IMR-90 (cell line): ENCODE results near the gene HPSE2.

Experiments used
- CEBPB ChIP-seq: IDR thresholded peaks from 2 replicates; pipeline ENCODE4 v1.6.1; 2012; ENCODE audit warnings: low read depth, low read length, improper control_type of control experiment
- CTCF ChIP-seq: conservative IDR thresholded peaks from 2 replicates; pipeline ENCODE4 v1.5.1; 2012; ENCODE audit warnings: mild to moderate bottlenecking, low read depth, low read length, improper control_type of control experiment
- ELK1 ChIP-seq: fragments of 150-350 bp; IDR thresholded peaks from 2 replicates; pipeline ENCODE4 v1.6.1; 2016; ENCODE audit warnings: low read depth, mild to moderate bottlenecking, low read length, moderate library complexity, borderline replicate concordance
- MAFK ChIP-seq: IDR thresholded peaks from 2 replicates; pipeline ENCODE4 v1.6.1; 2012; ENCODE audit warnings: low read depth, low read length, improper control_type of control experiment
- MAZ ChIP-seq: IDR thresholded peaks from 2 replicates; pipeline ENCODE4 v1.6.1; 2012; ENCODE audit warnings: low read depth, mild to moderate bottlenecking, low read length, improper control_type of control experiment, moderate library complexity, borderline replicate concordance
- POLR2A ChIP-seq: IDR thresholded peaks from 2 replicates; pipeline ENCODE4 v1.6.1; 2012; ENCODE audit warnings: mild to moderate bottlenecking, low read depth, low read length
- RAD21 ChIP-seq: IDR thresholded peaks from 2 replicates; pipeline ENCODE4 v1.6.1; 2012; ENCODE audit warnings: low read length, improper control_type of control experiment
- RCOR1 ChIP-seq: IDR thresholded peaks from 2 replicates; pipeline ENCODE4 v1.6.1; 2012; ENCODE audit warnings: mild to moderate bottlenecking, low read length, improper control_type of control experiment; ENCODE audit not compliant: insufficient replicate concordance
- RFX5 ChIP-seq: IDR thresholded peaks from 2 replicates; pipeline ENCODE4 v1.8.0; 2012; ENCODE audit warnings: low read depth, mild to moderate bottlenecking, low read length, moderate library complexity
- USF2 ChIP-seq: fragments of 150-350 bp; IDR thresholded peaks from 2 replicates; pipeline ENCODE4 v1.6.1; 2017; ENCODE audit warnings: mild to moderate bottlenecking, antibody characterized with exemption, low read length, low read depth

GRCh38 chr10:98457721-98458120 lies 777.9 kb downstream of the HPSE2 start:
- TF ChIP-seq POLR2A (no peak), CTCF (no peak), RAD21 (no peak), ELK1 (no peak), RFX5 (no peak), RCOR1 (no peak), CEBPB (no peak), MAFK (no peak), MAZ (no peak), USF2 (no peak)
